Astrocyte (in vitro differentiated cells and primary cell): ENCODE results near the gene RALGDS.

Experiments
- CTCF ChIP-seq: IDR thresholded peaks from 2 replicates; pipeline ENCODE4 v1.5.1; 2011; ENCODE audit warnings: low read depth, mild to moderate bottlenecking, inconsistent platforms, low read length, moderate library complexity; ENCODE audit not compliant: insufficient read depth
- EZH2 ChIP-seq: IDR thresholded peaks from 2 replicates; pipeline ENCODE4 v1.6.1; 2012; ENCODE audit warnings: mild to moderate bottlenecking, low read length, inconsistent platforms; ENCODE audit not compliant: insufficient read depth

- no peak for TF ChIP-seq CTCF
- no peak for TF ChIP-seq EZH2
These were observed 28.3 kb upstream of the RALGDS start for GRCh38 chr9:133149130-133150015.
